SK-N-MC (cell line): ENCODE measurements around the gene IZUMO4.

Source experiments
- EZH2 ChIP-seq: fragments of 200-600 bp; sonication (generic); IDR thresholded peaks from one replicate; pipeline ENCODE4 v1.6.1; 2017; ENCODE audit warnings: antibody characterized with exemption
- FOXP2 ChIP-seq: optimal IDR thresholded peaks from 2 replicates; pipeline ENCODE3; 2011; ENCODE audit warnings: mild to moderate bottlenecking, moderate library complexity; ENCODE audit not compliant: insufficient read depth; ENCODE audit errors: extremely low read length, control extremely low read depth
- POLR2AphosphoS5 ChIP-seq: IDR thresholded peaks from 2 replicates; pipeline ENCODE4 v1.6.1; 2012; ENCODE audit warnings: mild to moderate bottlenecking, low read depth, low read length, borderline replicate concordance

- TF ChIP-seq POLR2AphosphoS5 (no peak), EZH2 (no peak), FOXP2 (no peak)
These were observed 17.5 kb downstream of the IZUMO4 start for GRCh38 chr19:2114218-2114617.
